H1 (cell line): Measurements from ENCODE around the gene CHODL.

ENCODE experiments used
- CTCF ChIP-seq, 3 experiments: IDR thresholded peaks; 1 replicate in 2 of 3; 2 replicates in 1 of 3; pipeline versions ENCODE4 v1.5.1 to v1.6.1; 2011; ENCODE audit warnings: low read length in 3 of 3, mild to moderate bottlenecking in 3 of 3, inconsistent platforms in 2 of 3, low read depth in 1 of 3, moderate library complexity in 1 of 3; ENCODE audit not compliant: insufficient read depth in 1 of 3; ENCODE audit errors: control extremely low read depth in 1 of 3
- GTF2F1 ChIP-seq: IDR thresholded peaks from 2 replicates; pipeline ENCODE4 v1.6.1; 2012; ENCODE audit warnings: low read depth, low read length, improper control_type of control experiment, borderline replicate concordance
- JUND ChIP-seq: IDR thresholded peaks from 2 replicates; pipeline ENCODE4 v1.6.1; 2011; ENCODE audit warnings: mild to moderate bottlenecking, improper control_type of control experiment, low read length
- POLR2A ChIP-seq, 2 experiments: IDR thresholded peaks; 1 replicate in 1 of 2; 2 replicates in 1 of 2; pipeline ENCODE4 v1.6.1; 2011; ENCODE audit warnings: low read depth in 2 of 2, low read length in 2 of 2, mild to moderate bottlenecking in 2 of 2; ENCODE audit errors: control extremely low read depth in 1 of 2
- YY1 ChIP-seq: IDR thresholded peaks from 2 replicates; pipeline ENCODE4 v1.6.1; 2011; ENCODE audit warnings: low read depth, mild to moderate bottlenecking, low read length

GRCh38 chr21:18253799-18254198 lies 9.2 kb downstream of the CHODL start:
- no peak for TF ChIP-seq CTCF (IDR thresholded peaks at IDR 0.05; ENCODE audit: control extremely low read depth in 1 of 3, insufficient read depth in 1 of 3, low read depth in 1 of 3, low read length in 3 of 3)
- no peak for TF ChIP-seq POLR2A (IDR thresholded peaks at IDR 0.05; ENCODE audit: control extremely low read depth in 1 of 2, low read depth in 2 of 2, low read length in 2 of 2)
- TF ChIP-seq JUND, result no peak
- TF ChIP-seq GTF2F1, result no peak
- TF ChIP-seq YY1, result no peak
